Fibroblast of peridontal ligament (primary cell): ENCODE measurements around the gene CTSL.
"Not testable (repeated sequence)": the region's sequence is repeated elsewhere in the genome, so short reads cannot be mapped to it uniquely, and the experiment has no call there.

ENCODE experiments used
- DNase-seq: peaks from one replicate; pipeline ENCODE4 v3.0.0-alpha.2; 2010; ENCODE audit errors: extremely low read depth

CTSL gene

DNA sequence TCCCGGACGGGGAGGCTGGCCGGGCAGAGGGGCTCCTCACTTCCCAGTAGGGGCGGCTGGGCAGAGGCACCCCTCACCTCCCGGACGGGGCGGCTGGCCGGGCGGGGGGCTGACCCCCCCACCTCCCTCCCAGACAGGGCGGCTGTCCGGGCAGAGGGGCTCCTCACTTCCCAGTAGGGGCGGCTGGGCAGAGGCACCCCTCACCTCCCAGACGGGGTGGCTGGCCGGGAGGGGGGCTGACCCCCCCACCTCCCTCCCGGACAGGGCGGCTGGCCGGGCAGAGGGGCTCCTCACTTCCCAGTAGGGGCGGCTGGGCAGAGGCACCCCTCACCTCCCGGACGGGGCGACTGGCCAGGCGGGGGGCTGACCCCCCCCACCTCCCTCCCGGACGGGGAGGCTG is 32.4 kb downstream of the CTSL start:
- not testable (repeated sequence) for DNase-seq

GRCh38 chr9:87759980-87760379 is 34.1 kb downstream of the CTSL start:
- not testable (repeated sequence) for DNase-seq

- no peak for DNase-seq
Measured at GRCh38 chr9:87760529-87760928, 34.6 kb downstream of the CTSL start.

GRCh38 chr9:87763286-87763685 is 37.4 kb downstream of the CTSL start:
- no peak for DNase-seq

GRCh38 chr9:87765521-87765920 is 39.6 kb downstream of the CTSL start:
- DNase-seq: no peak

- no peak for DNase-seq
Measured at GRCh38 chr9:87766697-87767096, 40.8 kb downstream of the CTSL start.

DNA sequence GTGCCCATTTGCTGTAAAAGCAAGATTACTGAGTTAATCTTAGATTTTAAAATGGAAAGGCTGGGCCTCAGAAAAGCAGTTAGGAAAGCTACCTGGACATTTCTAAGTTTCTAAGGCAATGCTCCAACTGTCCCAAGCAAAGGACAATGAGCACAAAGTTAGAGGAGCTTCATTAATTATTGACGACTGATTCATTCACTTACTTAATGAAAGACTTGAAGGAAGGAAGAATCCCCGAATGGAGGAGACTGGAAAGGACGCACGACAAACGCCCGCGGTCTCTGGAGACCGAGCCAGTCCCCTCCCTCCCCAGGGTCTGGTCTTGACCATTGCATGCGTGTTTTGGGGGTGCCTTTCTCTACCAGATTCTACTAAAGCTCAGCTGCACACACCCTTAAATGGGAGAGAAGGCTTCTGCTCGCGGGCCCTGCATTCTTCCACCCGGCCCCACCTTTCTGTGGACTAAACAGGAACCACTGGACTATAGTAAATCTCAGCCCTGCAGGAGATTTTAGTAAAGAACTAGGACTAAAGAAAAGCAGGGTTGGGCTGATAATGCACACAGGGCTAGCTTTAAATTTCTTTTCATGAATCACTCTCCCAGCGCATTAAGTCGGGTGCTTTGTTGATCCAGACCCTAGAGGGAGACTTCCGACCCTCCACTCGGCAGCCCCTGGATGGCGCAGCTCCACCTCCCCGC is 44.8 kb downstream of the CTSL start:
- no peak for DNase-seq

- no peak for DNase-seq
Measured at GRCh38 chr9:87771316-87772006, 45.5 kb downstream of the CTSL start.

DNA sequence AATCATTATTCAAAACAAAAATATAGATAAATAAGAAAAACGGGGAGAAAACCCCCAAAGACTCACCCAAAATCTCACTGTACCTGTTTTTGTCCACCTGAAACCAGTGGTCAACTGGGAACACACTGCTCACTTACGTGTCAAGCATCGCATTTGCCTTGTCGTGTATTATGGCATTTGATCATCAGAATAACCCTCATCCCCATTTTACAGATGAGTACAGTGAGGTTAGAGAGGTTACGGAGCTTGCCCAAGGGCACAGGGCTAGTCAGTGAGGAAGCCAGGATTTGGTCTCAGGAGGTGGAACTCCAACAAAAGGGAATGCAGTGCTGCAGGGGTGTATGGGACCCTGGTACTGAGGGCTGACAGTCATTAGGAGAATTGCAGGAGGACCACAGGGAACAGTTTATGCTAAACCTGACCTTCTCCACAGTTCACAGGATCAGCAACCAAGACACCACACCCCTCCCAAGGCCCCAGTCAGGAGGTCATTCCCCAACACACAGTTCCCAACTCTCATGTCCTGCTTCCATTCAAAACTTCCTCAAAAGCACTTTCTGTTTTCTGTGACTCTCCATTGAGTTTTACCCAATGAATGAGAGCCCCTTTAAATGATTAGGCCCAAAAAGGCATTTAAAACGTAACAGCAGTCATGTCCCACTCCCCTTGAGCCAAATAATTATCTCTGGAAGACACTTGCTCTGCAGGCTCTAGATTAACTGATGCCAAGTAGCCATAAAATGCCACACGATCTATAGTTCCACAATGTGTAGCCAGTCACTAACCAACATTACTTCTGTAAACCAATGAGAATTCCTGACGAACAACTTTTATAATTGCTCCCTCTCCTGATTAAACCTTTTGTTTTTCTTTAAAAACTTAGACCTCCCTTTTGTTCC is 50.8 kb downstream of the CTSL start:
- no peak for DNase-seq

DNA sequence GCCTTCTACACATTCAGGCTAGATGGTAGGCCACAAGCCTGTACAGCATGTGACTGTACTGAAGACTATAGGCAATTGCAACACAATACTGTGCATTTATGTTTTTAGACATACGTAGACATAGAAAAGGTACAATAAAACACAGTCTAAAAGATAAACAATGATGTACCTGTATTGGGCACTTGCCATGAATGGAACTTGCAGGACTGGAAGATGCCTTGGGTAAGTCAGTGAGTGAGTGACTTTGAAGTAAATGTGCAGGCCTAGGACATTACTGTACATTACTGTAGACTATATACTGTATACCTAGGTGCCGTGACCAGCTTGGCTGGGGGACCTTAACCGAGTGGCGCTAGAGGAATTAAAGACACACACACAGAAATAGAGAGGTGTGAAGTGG is 53.1 kb downstream of the CTSL start:
- DNase-seq: no peak
